ENCODE data around the gene GALNT2. TPM values are rescaled to one million over a fixed set of nuclear protein-coding genes. Genes with fewer than 3 reads are reported as not detected.

Gene GALNT2
- total RNA-seq, 4 donors from 2014 or later = 47.9 to 78.6 (median 60.0) TPM

- Histone ChIP-seq H3K4me1 (peaks cover 0 to 18% (median 9%) of the 10 kb centered on the region in 4 donors), H3K27me3 (no peaks in the 10 kb centered on the region), H3K36me3 (no peaks in the 10 kb centered on the region), H3K4me3 (no peak overlapping the region), H3K27ac (no peak overlapping the region), H3K9me3 (peaks cover 0 to 10% (median 0%) of the 10 kb centered on the region in 4 donors)
- WGBS, 2 donors = 94 to 97% methylated on average over 6 of the region's 6 CpGs
- DNase-seq (ENCODE audit: low spot score in 2 of 2) = no peak
- TF ChIP-seq, protein P1, sequence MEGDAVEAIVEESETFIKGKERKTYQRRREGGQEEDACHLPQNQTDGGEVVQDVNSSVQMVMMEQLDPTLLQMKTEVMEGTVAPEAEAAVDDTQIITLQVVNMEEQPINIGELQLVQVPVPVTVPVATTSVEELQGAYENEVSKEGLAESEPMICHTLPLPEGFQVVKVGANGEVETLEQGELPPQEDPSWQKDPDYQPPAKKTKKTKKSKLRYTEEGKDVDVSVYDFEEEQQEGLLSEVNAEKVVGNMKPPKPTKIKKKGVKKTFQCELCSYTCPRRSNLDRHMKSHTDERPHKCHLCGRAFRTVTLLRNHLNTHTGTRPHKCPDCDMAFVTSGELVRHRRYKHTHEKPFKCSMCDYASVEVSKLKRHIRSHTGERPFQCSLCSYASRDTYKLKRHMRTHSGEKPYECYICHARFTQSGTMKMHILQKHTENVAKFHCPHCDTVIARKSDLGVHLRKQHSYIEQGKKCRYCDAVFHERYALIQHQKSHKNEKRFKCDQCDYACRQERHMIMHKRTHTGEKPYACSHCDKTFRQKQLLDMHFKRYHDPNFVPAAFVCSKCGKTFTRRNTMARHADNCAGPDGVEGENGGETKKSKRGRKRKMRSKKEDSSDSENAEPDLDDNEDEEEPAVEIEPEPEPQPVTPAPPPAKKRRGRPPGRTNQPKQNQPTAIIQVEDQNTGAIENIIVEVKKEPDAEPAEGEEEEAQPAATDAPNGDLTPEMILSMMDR (IDR thresholded peaks at IDR 0.05) = no peak
- TF ChIP-seq POLR2A (IDR thresholded peaks at IDR 0.05) (no peak), EP300 (IDR thresholded peaks at IDR 0.05) (no peak)
These were observed 2.8 kb upstream of the GALNT2 start for GRCh38 chr1:230064283-230064682.

GRCh38 chr1:230065161-230065560, 1.9 kb upstream of the GALNT2 start:
- TF ChIP-seq, protein P1 (IDR thresholded peaks at IDR 0.05) = no peak
- TF ChIP-seq EP300 (IDR thresholded peaks at IDR 0.05) (no peak), POLR2A (IDR thresholded peaks at IDR 0.05) (no peak)
- WGBS, 2 donors = 85 to 92% methylated on average over 2 of the region's 2 CpGs
- peaks cover 0 to 10% (median 0%) of the 10 kb centered on the region in 4 donors for H3K9me3 ChIP-seq
- no peak overlapping the region for H3K27ac ChIP-seq
- DNase-seq (ENCODE audit: low spot score in 2 of 2) = no peak
- H3K4me1 ChIP-seq = peaks cover 0 to 27% (median 13%) of the 10 kb centered on the region in 4 donors
- no peaks in the 10 kb centered on the region for H3K36me3 ChIP-seq
- no peak overlapping the region for H3K4me3 ChIP-seq
- H3K27me3 ChIP-seq = no peaks in the 10 kb centered on the region

DNA sequence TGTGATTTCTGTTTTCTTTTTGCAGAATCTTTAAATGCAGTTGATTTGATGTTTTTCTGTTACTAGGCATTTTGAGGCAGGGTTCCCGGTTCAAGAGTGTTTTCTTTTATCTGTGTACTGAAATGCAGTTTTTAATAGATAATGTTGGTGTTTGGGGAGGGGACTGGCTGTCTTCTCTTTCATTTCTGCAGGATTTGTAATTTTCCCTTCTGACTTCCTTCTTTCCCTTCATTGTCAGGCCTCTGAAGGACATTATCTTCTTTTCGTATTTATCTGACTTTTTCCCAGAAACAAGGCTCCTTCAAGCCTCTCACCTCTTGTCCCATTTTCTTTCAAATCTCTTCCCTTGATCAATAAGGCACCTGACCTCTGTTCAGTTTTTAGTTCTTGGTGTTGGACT, 1.5 kb upstream of the GALNT2 start:
- 49 to 62% methylated on average over 2 of the region's 2 CpGs for WGBS, 2 donors

GRCh38 chr1:230066031-230066430, 1.0 kb upstream of the GALNT2 start:
- no peaks in the 10 kb centered on the region for H3K27me3 ChIP-seq
- peak overlapping the region; percentile 41 to 81 (median 58) for H3K4me3 ChIP-seq
- TF ChIP-seq, protein P1 (IDR thresholded peaks at IDR 0.05) = no peak
- no peak for DNase-seq (ENCODE audit: low spot score in 2 of 2)
- 22 to 26% methylated on average over 8 of the region's 8 CpGs for WGBS, 2 donors
- peak overlapping the region; percentile 32 to 94 (median 76) for H3K27ac ChIP-seq
- H3K36me3 ChIP-seq = no peaks in the 10 kb centered on the region
- H3K4me1 ChIP-seq = peaks cover 0 to 36% (median 13%) of the 10 kb centered on the region in 4 donors
- H3K9me3 ChIP-seq = peaks cover 0 to 7% (median 0%) of the 10 kb centered on the region in 4 donors

More for the DNA sequence above, 1.5 kb upstream of the GALNT2 start:
- no peak for DNase-seq (ENCODE audit: low spot score in 2 of 2)
- H3K4me1 ChIP-seq = peaks cover 0 to 31% (median 13%) of the 10 kb centered on the region in 4 donors
- no peak overlapping the region for H3K4me3 ChIP-seq
- H3K27me3 ChIP-seq = no peaks in the 10 kb centered on the region
- no peaks in the 10 kb centered on the region for H3K36me3 ChIP-seq
- H3K27ac ChIP-seq = peak overlapping the region in 3 of 4 donors; percentile 73 to 94 (median 78)
- peaks cover 0 to 10% (median 0%) of the 10 kb centered on the region in 4 donors for H3K9me3 ChIP-seq
- no peak for TF ChIP-seq EP300 (IDR thresholded peaks at IDR 0.05)
- TF ChIP-seq, protein P1 (IDR thresholded peaks at IDR 0.05) = no peak
- no peak for TF ChIP-seq POLR2A (IDR thresholded peaks at IDR 0.05)

- 1% methylated on average over 18 to 41 of the region's 44 CpGs for WGBS, 2 donors
- Histone ChIP-seq H3K27ac (peak overlapping the region; percentile 70 to 94 (median 90)), H3K9me3 (peaks cover 0 to 4% (median 0%) of the 10 kb centered on the region in 4 donors), H3K4me3 (peak overlapping the region; percentile 64 to 84 (median 79)), H3K27me3 (no peaks in the 10 kb centered on the region), H3K4me1 (peaks cover 0 to 50% (median 13%) of the 10 kb centered on the region in 4 donors), H3K36me3 (no peaks in the 10 kb centered on the region)
- TF ChIP-seq EP300 (IDR thresholded peaks at IDR 0.05) = no peak
- DNase-seq (ENCODE audit: low spot score in 2 of 2) = peak; percentile 21 to 28
These were observed 407 bp downstream of the GALNT2 start for GRCh38 chr1:230067419-230067870.

Data from tibial nerve (tissue), 4 donors.